ENCODE data around the gene TTC39C. TPM values are rescaled to one million over a fixed set of nuclear protein-coding genes. Genes with fewer than 3 reads are reported as not detected.

The TTC39C gene
- total RNA-seq, 1 donor from 2014 or later: 9.9 TPM

GRCh38 chr18:23992089-23992940 lies 22.2 kb upstream of the TTC39C start:
- no peak overlapping the region for H3K27ac ChIP-seq (ENCODE audit: low read depth, low read length)
- no peak overlapping the region for H3K4me3 ChIP-seq (ENCODE audit: low read length in 3 of 3)

GRCh38 chr18:23992941-23993280 lies 21.6 kb upstream of the TTC39C start:
- Histone ChIP-seq H3K4me3 (ENCODE audit: low read length in 3 of 3) (no peak overlapping the region), H3K9ac (ENCODE audit: low read depth in 1 of 3, low read length in 3 of 3) (no peak overlapping the region), H3K27me3 (ENCODE audit: control insufficient read depth in 3 of 3, insufficient read depth in 3 of 3, low read length in 3 of 3) (no peaks in the 10 kb centered on the region), H3K9me3 (ENCODE audit: control insufficient read depth in 3 of 3, low read length in 3 of 3) (no peaks in the 10 kb centered on the region), H3K36me3 (ENCODE audit: control insufficient read depth in 3 of 3, insufficient read depth in 3 of 3, low read length in 3 of 3) (no peaks in the 10 kb centered on the region), H3K27ac (ENCODE audit: low read depth, low read length) (no peak overlapping the region), H3K4me1 (ENCODE audit: control insufficient read depth in 3 of 3, insufficient read depth in 3 of 3, low read length in 3 of 3) (peaks cover 0 to 4% (median 0%) of the 10 kb centered on the region in 3 donors)

More at GRCh38 chr18:23992089-23992940, 22.2 kb upstream of the TTC39C start:
- Histone ChIP-seq H3K36me3 (ENCODE audit: control insufficient read depth in 3 of 3, insufficient read depth in 3 of 3, low read length in 3 of 3) (no peaks in the 10 kb centered on the region), H3K27me3 (ENCODE audit: control insufficient read depth in 3 of 3, insufficient read depth in 3 of 3, low read length in 3 of 3) (no peaks in the 10 kb centered on the region), H3K9me3 (ENCODE audit: control insufficient read depth in 3 of 3, low read length in 3 of 3) (no peaks in the 10 kb centered on the region), H3K9ac (ENCODE audit: low read depth in 1 of 3, low read length in 3 of 3) (no peak overlapping the region), H3K4me1 (ENCODE audit: control insufficient read depth in 3 of 3, insufficient read depth in 3 of 3, low read length in 3 of 3) (peaks cover 0 to 4% (median 0%) of the 10 kb centered on the region in 3 donors)

- no peaks in the 10 kb centered on the region for H3K36me3 ChIP-seq (ENCODE audit: control insufficient read depth in 3 of 3, insufficient read depth in 3 of 3, low read length in 3 of 3)
- H3K27ac ChIP-seq (ENCODE audit: low read depth, low read length): no peak overlapping the region
- no peaks in the 10 kb centered on the region for H3K27me3 ChIP-seq (ENCODE audit: control insufficient read depth in 3 of 3, insufficient read depth in 3 of 3, low read length in 3 of 3)
- no peak overlapping the region for H3K9ac ChIP-seq (ENCODE audit: low read depth in 1 of 3, low read length in 3 of 3)
- peaks cover 0 to 4% (median 4%) of the 10 kb centered on the region in 3 donors for H3K4me1 ChIP-seq (ENCODE audit: control insufficient read depth in 3 of 3, insufficient read depth in 3 of 3, low read length in 3 of 3)
- H3K9me3 ChIP-seq (ENCODE audit: control insufficient read depth in 3 of 3, low read length in 3 of 3): no peaks in the 10 kb centered on the region
- H3K4me3 ChIP-seq (ENCODE audit: low read length in 3 of 3): no peak overlapping the region
These were observed 20.1 kb upstream of the TTC39C start for GRCh38 chr18:23994361-23994902.

- H3K9me3 ChIP-seq (ENCODE audit: control insufficient read depth in 3 of 3, low read length in 3 of 3): no peaks in the 10 kb centered on the region
- H3K4me1 ChIP-seq (ENCODE audit: control insufficient read depth in 3 of 3, insufficient read depth in 3 of 3, low read length in 3 of 3): peaks cover 0 to 4% (median 4%) of the 10 kb centered on the region in 3 donors
- H3K9ac ChIP-seq (ENCODE audit: low read depth in 1 of 3, low read length in 3 of 3): no peak overlapping the region
- H3K27ac ChIP-seq (ENCODE audit: low read depth, low read length): no peak overlapping the region
- no peaks in the 10 kb centered on the region for H3K36me3 ChIP-seq (ENCODE audit: control insufficient read depth in 3 of 3, insufficient read depth in 3 of 3, low read length in 3 of 3)
- no peak overlapping the region for H3K4me3 ChIP-seq (ENCODE audit: low read length in 3 of 3)
- H3K27me3 ChIP-seq (ENCODE audit: control insufficient read depth in 3 of 3, insufficient read depth in 3 of 3, low read length in 3 of 3): no peaks in the 10 kb centered on the region
These were observed 19.4 kb upstream of the TTC39C start for GRCh38 chr18:23995180-23995579.

GRCh38 chr18:23998018-23998417 lies 16.5 kb upstream of the TTC39C start:
- H3K27me3 ChIP-seq (ENCODE audit: control insufficient read depth in 3 of 3, insufficient read depth in 3 of 3, low read length in 3 of 3): no peaks in the 10 kb centered on the region
- no peaks in the 10 kb centered on the region for H3K9me3 ChIP-seq (ENCODE audit: control insufficient read depth in 3 of 3, low read length in 3 of 3)
- H3K4me1 ChIP-seq (ENCODE audit: control insufficient read depth in 3 of 3, insufficient read depth in 3 of 3, low read length in 3 of 3): peaks cover 0 to 4% (median 0%) of the 10 kb centered on the region in 3 donors
- H3K4me3 ChIP-seq (ENCODE audit: low read length in 3 of 3): no peak overlapping the region
- no peaks in the 10 kb centered on the region for H3K36me3 ChIP-seq (ENCODE audit: control insufficient read depth in 3 of 3, insufficient read depth in 3 of 3, low read length in 3 of 3)
- H3K9ac ChIP-seq (ENCODE audit: low read depth in 1 of 3, low read length in 3 of 3): no peak overlapping the region
- H3K27ac ChIP-seq (ENCODE audit: low read depth, low read length): no peak overlapping the region

- Histone ChIP-seq H3K27ac (ENCODE audit: low read depth, low read length) (no peak overlapping the region), H3K27me3 (ENCODE audit: control insufficient read depth in 3 of 3, insufficient read depth in 3 of 3, low read length in 3 of 3) (no peaks in the 10 kb centered on the region), H3K4me1 (ENCODE audit: control insufficient read depth in 3 of 3, insufficient read depth in 3 of 3, low read length in 3 of 3) (peaks cover 0 to 4% (median 0%) of the 10 kb centered on the region in 3 donors), H3K9me3 (ENCODE audit: control insufficient read depth in 3 of 3, low read length in 3 of 3) (no peaks in the 10 kb centered on the region), H3K4me3 (ENCODE audit: low read length in 3 of 3) (no peak overlapping the region), H3K9ac (ENCODE audit: low read depth in 1 of 3, low read length in 3 of 3) (no peak overlapping the region), H3K36me3 (ENCODE audit: control insufficient read depth in 3 of 3, insufficient read depth in 3 of 3, low read length in 3 of 3) (no peaks in the 10 kb centered on the region)
These were observed 15.7 kb upstream of the TTC39C start for GRCh38 chr18:23998820-23999219.

GRCh38 chr18:24000613-24001490 lies 13.7 kb upstream of the TTC39C start:
- Histone ChIP-seq H3K9me3 (ENCODE audit: control insufficient read depth in 3 of 3, low read length in 3 of 3) (no peaks in the 10 kb centered on the region), H3K9ac (ENCODE audit: low read depth in 1 of 3, low read length in 3 of 3) (no peak overlapping the region), H3K36me3 (ENCODE audit: control insufficient read depth in 3 of 3, insufficient read depth in 3 of 3, low read length in 3 of 3) (no peaks in the 10 kb centered on the region), H3K4me3 (ENCODE audit: low read length in 3 of 3) (no peak overlapping the region), H3K4me1 (ENCODE audit: control insufficient read depth in 3 of 3, insufficient read depth in 3 of 3, low read length in 3 of 3) (peaks cover 0 to 4% (median 0%) of the 10 kb centered on the region in 3 donors), H3K27ac (ENCODE audit: low read depth, low read length) (no peak overlapping the region), H3K27me3 (ENCODE audit: control insufficient read depth in 3 of 3, insufficient read depth in 3 of 3, low read length in 3 of 3) (no peaks in the 10 kb centered on the region)

- H3K36me3 ChIP-seq (ENCODE audit: control insufficient read depth in 3 of 3, insufficient read depth in 3 of 3, low read length in 3 of 3): no peaks in the 10 kb centered on the region
- H3K27ac ChIP-seq (ENCODE audit: low read depth, low read length): no peak overlapping the region
- no peak overlapping the region for H3K9ac ChIP-seq (ENCODE audit: low read depth in 1 of 3, low read length in 3 of 3)
- no peak overlapping the region for H3K4me3 ChIP-seq (ENCODE audit: low read length in 3 of 3)
- no peaks in the 10 kb centered on the region for H3K9me3 ChIP-seq (ENCODE audit: control insufficient read depth in 3 of 3, low read length in 3 of 3)
- H3K27me3 ChIP-seq (ENCODE audit: control insufficient read depth in 3 of 3, insufficient read depth in 3 of 3, low read length in 3 of 3): no peaks in the 10 kb centered on the region
- H3K4me1 ChIP-seq (ENCODE audit: control insufficient read depth in 3 of 3, insufficient read depth in 3 of 3, low read length in 3 of 3): peaks cover 0 to 4% (median 0%) of the 10 kb centered on the region in 3 donors
These were observed 12.1 kb upstream of the TTC39C start for GRCh38 chr18:24002479-24002878.

- H3K27me3 ChIP-seq (ENCODE audit: control insufficient read depth in 3 of 3, insufficient read depth in 3 of 3, low read length in 3 of 3): peaks cover 0 to 4% (median 0%) of the 10 kb centered on the region in 3 donors
- H3K36me3 ChIP-seq (ENCODE audit: control insufficient read depth in 3 of 3, insufficient read depth in 3 of 3, low read length in 3 of 3): no peaks in the 10 kb centered on the region
- H3K9ac ChIP-seq (ENCODE audit: low read depth in 1 of 3, low read length in 3 of 3): no peak overlapping the region
- no peak overlapping the region for H3K4me3 ChIP-seq (ENCODE audit: low read length in 3 of 3)
- no peak overlapping the region for H3K27ac ChIP-seq (ENCODE audit: low read depth, low read length)
- peaks cover 0 to 4% (median 0%) of the 10 kb centered on the region in 3 donors for H3K4me1 ChIP-seq (ENCODE audit: control insufficient read depth in 3 of 3, insufficient read depth in 3 of 3, low read length in 3 of 3)
- no peaks in the 10 kb centered on the region for H3K9me3 ChIP-seq (ENCODE audit: control insufficient read depth in 3 of 3, low read length in 3 of 3)
These were observed 11.3 kb upstream of the TTC39C start for GRCh38 chr18:24003288-24003687.
